DMS53 treated with DMSO at 0.1 percent for 48 hours (cell line): ENCODE data around the gene STRA8.
A peak's percentile ranks its signal among the peaks of the same experiment; 100 is the strongest.

Experiments
- DNase-seq: peaks from one replicate; lab custom pipeline; 2025; ENCODE audit not compliant: unreplicated experiment; lab: John Stamatoyannopoulos, UW

STRA8 gene

DNA sequence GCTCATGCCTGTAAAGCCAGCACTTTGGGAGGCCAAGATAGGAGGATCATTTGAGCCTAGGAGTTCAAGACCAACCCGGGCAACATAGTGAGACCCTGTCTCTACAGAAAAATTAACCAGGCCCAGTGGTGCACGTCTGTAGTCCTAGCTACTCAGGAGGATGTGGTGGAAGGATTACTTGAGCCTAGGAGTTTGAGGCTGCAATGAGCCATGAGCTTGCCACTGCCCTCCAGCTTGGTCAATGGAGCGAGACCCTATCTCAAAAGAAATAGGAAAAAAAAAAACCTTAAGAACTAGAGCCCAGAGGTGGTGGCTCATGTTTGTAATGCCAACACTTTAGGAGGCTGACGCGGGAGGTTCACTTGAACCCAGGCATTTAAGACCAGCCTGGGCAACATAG, 2.2 kb downstream of the STRA8 start:
- no peak for DNase-seq

DNA sequence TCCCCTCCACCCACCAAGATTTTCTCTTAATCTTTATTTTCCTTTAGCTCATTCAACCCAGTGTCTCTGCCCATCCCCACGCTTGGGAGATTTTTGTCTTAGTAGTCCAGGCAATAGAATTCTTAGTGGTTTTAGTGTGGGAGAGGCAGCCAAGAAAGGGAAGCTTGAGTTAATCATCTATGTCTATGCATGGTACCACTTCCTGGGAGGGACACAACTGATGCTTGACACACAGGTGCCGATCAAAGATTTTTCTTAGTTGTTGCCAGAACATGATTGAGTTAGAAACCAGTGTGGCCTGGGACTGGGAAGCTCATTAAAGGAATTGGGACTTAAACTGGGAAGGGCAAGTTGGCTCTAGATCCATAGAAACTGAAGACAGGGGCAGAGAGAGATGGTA, 3.1 kb downstream of the STRA8 start:
- DNase-seq, result no peak

DNA sequence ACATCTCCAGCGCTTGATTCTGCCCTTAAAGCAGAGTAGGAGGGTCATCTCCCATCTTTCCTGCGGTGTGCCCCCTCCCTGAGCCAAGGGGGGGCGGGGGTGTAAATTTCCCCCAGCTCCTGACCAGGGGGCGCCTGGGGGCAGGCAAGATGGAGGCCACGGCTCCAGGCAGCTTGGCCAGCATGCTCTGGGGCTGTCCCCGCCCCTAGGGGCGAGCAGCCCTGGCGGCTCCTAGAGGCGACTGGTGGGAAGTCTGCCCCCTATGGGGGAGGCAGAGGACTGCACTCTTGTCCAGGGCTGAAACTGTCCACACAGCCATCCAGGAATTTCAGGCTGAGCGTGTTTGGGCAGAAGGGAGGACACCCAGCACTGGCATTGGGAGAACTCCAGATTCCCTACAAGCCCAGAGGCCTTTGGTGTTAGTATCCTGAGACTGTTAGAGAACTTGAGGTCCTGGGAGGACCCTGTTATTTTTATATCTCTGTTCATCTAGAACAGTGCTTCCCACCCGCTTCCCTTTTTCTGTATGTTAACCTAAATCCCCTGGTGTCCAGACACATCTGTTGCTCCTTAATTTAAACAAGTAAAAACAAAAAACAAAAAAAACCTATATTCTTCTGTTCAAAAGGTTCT, 4.6 kb downstream of the STRA8 start:
- no peak for DNase-seq

DNA sequence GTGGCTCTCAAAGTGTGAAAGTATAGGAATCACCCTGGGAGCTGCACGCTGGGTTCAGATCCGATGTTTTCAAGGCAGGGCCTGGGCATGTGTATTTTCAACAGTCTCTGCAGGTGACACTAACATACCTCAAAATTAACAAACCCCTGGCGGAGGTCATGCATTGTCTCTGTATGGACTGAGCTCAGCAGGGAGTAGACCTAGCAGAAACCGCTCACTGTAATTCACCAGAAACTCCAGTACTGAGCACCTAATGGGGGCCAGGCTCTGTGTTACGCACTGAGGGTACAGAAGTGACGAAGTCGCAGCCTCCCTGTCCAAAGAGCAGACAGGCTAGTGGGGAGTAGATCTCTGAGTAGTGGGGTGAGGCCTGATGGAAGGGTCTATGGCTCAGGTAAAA, 5.6 kb downstream of the STRA8 start:
- no peak for DNase-seq

DNA sequence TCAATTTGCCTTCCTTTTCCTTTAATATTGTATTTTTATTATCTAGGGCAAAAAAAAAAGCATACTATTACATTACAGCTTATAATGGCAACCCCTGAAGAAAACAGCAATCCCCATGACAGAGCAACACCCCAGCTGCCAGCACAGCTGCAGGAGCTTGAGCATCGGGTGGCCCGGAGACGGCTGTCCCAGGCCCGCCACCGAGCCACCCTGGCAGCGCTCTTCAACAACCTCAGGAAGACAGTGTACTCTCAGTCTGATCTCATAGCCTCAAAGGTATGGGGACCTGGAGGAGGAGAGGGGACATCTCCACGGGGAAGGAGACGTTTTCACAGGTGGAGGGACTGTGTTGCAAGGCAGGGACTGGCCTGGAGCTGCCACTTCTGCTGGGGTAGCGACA, 6.8 kb downstream of the STRA8 start:
- no peak for DNase-seq

DNA sequence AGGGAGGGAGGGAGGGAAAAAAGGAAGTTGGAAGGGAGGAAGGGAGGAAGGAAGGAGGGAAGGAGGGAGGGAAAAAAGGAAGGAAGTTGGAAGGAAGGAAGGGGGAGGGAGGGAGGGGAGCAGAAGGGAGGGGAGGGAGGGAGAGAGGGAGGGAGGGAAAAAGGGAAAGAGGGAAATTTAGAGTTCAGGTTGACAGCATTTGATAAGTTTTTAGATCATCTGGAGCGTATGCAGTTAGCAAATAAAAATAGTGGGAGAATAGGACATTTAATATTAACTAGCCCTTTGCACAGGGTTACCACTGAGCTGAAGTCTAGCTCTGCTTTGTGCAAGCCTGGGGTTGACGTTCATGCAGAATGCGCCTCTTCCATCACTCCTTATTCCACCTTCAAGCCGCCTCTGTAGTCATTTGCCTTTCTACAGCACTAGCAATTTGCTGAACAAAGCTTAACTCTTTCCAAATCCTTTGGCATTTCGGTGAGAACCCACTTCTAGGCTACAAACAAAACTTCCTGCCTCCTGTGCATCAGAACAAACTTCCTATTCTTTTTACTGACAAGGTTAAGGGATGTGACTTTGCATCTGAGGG, 8.6 kb downstream of the STRA8 start:
- no peak for DNase-seq

DNA sequence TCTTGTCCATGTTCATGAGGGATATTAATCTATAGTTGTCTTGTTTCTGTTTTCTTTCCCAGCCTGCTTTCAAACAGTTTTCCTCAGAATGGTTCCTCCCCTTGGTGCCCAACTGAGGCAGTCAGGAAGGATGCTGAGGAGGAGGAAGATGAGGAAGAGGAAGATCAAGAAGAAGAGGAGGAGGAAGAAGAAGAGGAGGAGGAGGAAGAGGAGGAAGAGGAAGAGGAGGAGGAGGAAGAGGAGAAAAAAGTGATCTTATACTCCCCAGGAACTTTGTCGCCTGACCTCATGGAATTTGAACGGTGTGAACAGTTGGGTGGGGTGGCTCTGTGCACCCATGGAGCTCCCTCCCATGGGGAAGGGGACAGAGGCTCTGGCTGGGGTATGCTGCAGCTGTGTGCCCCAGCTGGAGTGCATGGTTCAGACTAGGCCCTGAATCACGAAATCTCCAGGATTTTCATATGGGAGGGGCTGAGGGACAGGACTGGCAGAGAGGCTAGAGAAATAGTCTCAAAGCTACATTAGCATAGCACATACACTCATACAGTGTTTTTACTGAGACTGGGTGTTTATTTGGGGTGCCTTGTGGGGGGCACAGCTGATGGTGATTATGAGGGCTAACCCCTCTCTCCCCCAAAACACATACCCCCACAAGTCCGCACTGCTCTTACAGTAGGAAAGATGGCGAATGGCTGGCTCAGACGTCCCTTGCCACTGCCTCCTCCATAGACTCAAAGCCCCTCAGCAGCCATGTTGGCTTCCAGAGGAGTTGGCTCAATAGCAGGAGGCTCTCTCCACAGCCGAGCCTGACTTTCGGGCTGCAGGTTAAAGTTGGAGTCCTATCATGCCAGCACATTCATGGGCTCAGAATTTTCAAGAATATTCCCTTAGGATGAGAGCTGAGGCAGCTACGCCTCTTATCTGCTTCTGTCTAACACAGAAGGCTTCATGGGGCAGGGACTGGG, 11.9 kb downstream of the STRA8 start:
- DNase-seq, result no peak

DNA sequence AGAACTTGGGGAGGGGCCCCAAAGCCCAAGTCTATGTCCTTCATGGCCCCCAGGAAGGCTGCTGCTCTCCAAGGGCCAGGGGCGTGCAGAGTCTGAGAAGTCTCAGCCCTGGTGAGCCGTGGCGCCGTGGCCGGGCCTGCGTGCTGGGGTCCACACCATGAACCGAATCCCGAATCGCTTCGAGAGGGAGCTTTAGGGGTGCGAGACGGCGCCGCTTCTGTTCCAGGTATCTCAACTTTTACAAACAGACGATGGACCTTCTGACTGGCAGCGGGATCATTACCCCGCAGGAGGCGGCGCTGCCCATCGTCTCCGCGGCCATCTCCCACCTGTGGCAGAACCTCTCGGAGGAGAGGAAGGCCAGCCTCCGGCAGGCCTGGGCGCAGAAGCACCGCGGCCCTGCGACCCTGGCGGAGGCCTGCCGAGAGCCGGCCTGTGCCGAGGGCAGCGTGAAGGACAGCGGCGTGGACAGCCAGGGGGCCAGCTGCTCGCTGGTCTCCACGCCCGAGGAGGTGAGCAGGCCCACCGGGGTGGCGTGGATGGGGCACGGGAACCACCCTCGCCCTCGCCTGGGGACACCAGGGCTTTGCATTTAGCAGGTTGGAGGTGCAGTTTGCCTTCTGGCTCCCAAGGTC, 12.7 kb downstream of the STRA8 start:
- no peak for DNase-seq

DNA sequence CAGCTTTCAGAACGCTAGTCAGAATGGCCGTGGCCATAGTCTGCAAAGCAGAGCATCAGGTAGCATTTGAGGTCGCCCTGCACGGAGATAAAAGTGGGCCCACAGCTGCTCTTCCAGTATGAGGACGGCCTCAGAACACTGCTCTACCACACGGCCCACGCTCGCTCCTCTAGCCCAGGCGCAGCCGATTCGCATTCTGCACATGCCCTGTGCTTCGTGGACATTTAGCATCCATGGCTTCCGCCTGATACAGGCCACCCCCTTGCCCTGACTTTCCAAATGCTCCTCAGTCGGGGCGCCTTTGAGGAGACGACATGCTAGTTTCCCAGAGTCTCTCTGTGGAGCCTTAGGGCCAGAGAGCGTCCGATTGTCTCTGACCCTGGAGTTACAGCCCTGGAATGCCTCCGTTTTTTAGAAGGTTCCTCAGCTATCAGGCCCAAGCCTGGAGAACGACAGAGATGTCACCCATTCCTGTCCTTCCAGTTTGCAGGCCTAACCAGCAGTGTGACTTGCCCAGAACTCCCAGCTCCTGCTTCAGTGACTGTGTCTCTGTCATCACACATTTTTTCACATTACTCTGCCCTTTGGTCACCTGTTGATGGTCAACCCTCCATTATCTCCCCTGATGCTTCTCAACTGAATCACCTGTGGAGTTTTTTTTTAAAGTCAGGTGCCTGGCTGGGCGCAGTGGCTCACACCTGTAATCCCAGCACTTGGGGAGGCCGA, 14.3 kb downstream of the STRA8 start:
- no peak for DNase-seq

DNA sequence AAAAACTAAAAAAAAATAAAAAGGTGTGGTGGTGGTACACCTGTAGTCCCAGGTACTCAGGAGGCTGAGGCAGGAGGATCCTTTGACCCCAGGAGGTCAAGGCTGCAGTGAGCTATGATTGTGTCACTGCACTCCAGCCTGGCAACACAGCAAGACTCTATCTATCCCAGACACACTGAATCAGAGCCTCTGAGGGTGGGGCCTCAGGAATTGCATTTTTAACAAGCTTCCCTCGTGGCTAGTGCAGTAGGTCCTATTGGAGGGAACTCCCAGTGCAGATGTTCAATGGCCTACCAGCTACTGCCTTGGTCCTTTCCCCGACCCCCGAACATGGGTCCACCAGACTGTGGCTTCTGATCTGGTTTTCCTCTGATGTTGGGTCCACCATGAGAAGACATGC, 14.9 kb downstream of the STRA8 start:
- no peak for DNase-seq

DNA sequence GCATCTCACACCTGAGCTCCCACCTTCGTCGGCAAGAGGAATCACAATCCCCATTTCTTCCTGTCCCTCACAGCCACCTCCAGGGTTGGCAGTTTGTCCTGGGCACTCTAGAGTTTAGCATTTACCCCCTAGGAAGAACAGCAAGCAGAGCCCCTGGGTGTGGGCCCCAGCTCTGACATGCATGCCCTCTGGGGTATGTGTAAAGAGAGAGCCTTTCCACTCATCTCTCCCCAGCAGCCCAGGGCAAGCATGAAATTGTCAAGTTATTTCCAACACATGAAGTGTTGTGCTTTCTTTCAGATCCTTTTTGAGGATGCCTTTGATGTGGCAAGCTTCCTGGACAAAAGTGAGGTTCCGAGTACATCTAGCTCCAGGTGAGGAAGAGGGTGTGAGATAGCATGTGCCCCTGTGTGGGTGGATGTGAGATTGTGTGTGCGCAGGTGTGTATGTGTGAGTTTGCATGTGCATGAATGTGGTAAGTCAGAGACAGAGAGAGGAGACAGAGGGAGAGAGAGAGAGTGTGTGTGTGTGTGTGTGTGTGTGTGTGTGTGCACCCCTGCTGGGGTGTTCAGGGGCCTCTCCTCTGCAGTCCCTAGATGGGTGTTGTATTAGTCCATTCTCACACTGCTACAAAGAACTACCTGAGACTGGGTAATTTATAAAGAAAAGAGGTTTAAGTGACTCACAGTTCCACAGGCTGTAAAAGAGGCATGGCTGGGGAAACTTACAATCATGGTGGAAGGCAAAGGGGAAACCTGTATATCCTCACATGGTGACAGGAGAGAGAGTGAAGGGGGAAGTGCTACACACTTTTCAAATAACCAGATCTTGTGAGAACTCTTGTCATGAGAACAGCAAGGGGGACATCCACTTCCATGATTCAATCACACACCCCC, 18.1 kb downstream of the STRA8 start:
- no peak for DNase-seq

DNA sequence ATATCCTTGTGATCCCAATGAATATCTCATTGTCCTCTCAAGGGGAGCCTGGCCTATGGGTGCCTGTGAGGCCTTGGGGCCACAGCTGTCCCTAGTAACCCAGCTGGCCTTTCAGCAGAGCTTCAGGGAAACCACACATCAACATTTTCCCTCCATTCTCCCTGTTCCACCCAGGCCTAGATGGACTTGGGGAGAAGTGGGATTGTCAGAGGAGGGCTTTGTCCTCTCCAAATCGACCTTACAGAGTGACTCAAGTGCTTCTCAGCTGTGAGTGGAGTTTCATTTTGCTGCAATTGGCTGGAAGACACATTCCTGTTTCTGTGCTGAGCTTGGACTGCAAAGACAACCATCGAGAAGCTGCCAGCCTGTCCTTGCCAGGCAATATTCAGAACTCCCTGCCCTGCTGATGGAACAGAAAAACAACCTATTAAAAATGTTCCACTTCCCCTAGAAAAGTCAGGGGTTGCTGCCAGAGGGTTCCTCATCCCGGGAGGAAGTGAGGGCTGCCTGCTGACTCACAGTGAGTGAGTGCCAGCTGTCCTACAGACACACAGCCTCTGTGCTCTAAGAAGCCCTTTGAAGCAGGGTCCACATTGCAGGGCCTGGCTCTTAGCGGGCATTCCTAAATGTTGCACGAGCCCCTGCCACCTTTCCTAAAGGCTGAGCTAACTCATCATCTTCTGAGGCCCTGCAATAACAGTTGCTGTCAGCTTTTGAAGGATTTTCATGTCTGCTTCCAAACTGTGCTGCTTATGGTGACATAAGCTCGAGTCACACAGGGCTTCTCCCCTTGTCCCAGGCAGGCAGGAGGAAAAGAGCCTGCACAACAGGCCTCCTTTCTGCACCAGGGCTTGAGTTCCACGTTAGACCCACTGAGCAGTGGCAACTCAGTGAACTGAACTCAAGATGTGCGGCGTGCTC, 20.5 kb downstream of the STRA8 start:
- peak; percentile 84 for DNase-seq

DNA sequence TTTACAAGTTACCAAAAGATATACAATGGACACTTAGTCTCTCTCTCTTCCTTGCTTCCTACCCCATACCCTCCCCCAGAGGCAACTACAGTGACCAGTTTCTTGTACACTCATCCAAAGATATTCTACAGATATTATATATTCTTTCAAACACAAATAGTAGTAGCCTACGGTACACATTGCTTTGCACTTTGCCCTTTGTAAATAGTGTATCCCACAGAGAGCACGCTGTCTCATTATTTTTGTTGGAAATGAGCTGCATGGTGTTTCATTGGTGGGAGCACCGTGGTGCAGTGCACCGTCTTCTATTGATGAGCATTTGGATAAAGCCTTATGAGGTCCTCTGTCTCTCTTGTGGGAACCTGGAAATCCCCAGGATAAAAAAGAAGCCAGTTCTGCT, 24.2 kb downstream of the STRA8 start:
- DNase-seq, result no peak

DNA sequence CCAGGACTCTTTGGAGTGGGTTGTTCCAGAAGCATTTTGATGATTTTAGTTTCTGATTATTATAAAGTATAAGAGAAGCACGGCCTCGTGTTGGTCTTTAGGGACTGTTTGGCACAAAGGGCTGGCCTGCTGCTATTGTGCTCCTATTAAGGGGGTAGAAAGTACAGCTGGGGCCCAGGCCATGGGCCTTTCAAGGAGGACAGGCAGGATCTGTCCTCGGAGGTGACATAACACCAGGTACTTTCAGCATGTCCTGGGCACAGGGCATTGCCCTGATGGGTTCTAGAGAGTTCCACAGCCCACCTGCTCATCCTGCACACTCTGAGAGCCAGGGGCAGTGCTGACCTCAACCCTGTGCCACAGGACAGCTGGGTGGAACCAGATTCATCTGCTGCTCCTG, 24.9 kb downstream of the STRA8 start:
- DNase-seq, result no peak

DNA sequence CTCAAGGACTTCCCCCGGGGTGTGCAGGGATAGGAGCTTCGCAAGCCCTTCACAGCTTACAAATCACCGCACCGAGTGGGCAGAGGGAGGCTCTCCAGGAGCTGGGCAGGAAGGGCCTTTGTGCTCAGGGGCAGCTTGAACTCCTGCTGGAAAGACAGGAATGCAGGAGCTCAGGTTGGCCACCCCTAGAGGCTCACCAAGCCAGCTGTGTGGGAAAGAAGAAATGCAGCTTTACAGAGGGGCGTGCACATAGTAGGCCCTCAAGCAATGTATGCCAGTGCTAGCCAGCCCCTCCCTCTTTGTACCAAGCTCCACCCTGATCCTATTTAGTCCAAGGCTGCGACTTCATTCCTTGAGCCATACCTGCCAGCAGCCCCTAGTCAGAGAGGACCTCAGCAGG, 26.1 kb downstream of the STRA8 start:
- DNase-seq, result no peak

DNA sequence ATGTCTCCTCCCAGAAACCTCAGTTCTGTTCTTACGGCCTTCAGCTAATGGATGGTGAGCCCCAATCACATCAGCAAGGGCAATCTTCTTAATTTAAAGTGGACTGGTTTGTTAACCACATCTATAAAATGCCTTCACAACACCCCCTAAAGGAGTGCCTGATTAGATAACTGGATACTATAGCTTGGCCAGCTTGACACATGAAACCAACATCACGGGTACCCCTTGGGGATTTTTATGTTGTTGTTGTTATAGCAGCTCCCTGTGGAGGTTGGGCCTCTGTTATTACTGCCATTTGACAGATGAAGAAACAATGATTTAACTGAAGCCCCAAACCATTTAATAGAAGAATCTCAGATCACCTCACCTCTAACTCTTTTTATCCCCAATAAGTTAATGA, 26.8 kb downstream of the STRA8 start:
- DNase-seq, result no peak

DNA sequence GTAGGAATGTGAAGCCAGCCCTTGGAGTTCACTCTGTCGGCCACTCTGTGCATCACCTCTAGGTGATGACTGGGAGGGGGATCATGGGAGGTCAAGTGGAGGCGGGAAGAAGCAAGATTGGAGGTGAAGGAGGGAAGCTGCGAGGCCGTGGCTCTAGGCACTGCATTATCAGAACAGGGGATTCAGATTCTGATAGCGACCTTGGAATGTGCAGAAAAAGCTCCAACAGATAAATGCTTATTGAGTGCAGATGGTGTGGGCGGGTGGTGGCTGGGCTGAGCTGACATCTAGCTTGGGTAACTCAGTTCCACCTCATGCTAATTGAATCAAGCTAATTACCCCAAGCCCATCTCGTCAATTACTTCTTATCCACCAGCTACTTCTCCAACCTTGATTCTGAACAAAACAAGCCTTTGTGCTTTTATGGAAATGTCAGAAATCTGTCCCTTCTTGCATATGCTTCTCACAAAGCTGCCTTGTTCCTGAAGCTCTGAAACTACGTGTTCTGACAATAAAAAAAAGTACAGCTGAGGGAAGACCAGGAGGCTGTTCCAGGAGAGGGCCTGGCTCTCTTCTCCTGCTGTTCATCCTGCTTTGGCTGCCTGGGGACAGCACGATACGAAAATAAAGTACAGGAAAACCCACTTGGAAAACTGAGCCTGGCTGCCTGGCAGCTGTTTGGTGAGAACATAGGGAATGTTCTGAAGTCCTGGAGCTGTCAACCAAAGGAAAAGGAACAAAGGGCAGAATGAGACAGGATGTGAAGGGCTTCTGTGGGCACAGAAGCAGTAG, 27.5 kb downstream of the STRA8 start:
- DNase-seq, result no peak

DNA sequence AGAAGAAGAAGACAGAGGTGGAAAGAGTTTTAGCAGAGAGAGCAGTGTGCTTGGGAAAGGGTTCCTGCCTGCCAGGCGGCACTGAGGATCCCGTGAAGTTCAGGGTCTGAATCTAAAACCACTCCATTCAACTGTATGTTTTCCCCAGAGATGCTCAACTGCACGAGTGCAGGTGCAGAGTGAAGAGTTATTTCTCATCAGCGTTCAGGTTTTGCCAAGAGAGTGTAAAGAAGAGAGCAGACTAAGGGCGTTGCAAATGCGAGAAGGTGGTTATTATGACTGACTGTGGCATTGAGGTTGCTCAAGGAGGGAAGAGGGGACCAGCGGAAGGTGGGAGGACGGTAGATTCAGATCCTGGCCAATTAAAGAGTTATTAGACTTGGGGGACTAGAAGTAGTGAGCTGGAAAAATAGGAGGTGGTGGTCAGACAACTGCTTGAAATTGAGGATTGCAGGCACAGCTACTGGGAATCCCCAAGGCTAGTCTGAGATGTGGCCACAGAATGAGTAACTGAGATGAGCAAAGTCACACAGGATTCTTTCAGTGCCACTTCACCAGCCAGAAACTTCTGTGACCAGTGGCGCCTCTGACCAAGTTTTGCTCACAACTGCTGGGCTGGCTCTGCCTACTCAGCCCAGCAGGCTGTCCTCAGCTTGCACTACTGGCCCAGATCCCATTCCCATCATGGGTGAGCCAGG, 29.1 kb downstream of the STRA8 start:
- DNase-seq, result no peak
